IPS DF 6.9 (cell line): Measurements from ENCODE around the gene RNPEPL1.

Experiments used
- DNase-seq: peaks from one replicate; pipeline ENCODE4 v3.0.0-alpha.2; 2013; ENCODE audit warnings: low read depth, low spot score
- H3K27ac ChIP-seq: one replicate; pipeline ENCODE4 v1.5.1; 2013; ENCODE audit warnings: low read length, control low read depth
- H3K27me3 ChIP-seq: 2 replicates; pipeline ENCODE4 v1.6.1; 2013; ENCODE audit warnings: mild to moderate bottlenecking, low read length; ENCODE audit not compliant: control insufficient read depth, insufficient read depth
- H3K36me3 ChIP-seq: 2 replicates; pipeline ENCODE4 v1.6.1; 2013; ENCODE audit warnings: low read length; ENCODE audit not compliant: control insufficient read depth, insufficient read depth
- H3K4me1 ChIP-seq: 2 replicates; pipeline ENCODE4 v1.6.1; 2013; ENCODE audit warnings: low read length; ENCODE audit not compliant: control insufficient read depth, insufficient read depth
- H3K4me3 ChIP-seq: 2 replicates; pipeline ENCODE4 v1.5.1; 2013; ENCODE audit warnings: mild to moderate bottlenecking, low read length
- H3K9me3 ChIP-seq: 2 replicates; pipeline ENCODE4 v1.6.1; 2013; ENCODE audit warnings: low read length, inconsistent platforms; ENCODE audit not compliant: control insufficient read depth, insufficient read depth
- WGBS: extraction: QIAGEN DNeasy Blood & Tissue Kit; methylation state at CpG from one replicate; pipeline ENCODE4 v1.1.7; 2013; ENCODE audit warnings: mixed read lengths, missing lambda C conversion rate; ENCODE audit not compliant: insufficient read length, insufficient coverage; 5-methylcytosine and 5-hydroxymethylcytosine counted together

The RNPEPL1 gene

DNA sequence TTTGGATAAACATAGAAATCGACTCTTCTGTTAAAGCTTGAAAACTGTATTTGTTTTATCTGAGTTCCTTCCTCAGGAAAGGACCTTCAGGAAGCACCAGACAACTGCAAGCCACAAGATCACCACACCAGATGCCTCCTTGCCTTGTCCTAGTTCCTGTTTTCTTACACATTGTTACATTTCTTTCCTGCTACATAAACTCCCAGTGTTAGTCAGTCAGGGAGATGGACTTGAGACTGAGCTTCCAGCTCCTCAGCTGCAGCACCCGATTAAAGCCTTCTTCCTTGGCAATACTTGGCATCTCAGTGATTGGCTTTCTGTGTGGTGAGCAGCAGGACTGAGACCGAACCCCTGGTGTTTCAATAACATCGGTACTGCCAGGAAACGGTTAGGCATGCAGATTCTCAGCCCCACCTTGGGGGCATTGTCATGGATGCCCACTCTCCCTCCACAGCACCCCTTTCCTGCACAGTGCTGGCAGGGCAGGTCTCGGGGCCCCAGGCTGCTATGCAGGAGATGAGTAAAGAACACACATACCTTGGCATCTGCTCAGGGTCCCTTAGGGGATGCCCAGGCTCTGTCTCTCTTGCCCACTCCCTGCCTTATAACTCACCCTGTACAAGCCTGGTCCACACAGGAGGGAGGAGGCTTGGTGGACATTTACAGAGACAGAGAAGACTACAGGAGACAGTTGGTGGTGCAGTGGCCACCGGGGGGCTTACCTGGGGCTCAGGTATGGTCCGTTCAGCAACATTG, 43.1 kb upstream of the RNPEPL1 start:
- Histone ChIP-seq H3K9me3 (peaks cover 8% of the 10 kb centered on the region), H3K27me3 (no peaks in the 10 kb centered on the region; the same call in 1 of the 2 replicates), H3K36me3 (peaks cover 5% of the 10 kb centered on the region; the same call in 1 of the 2 replicates), H3K4me3 (no peak overlapping the region), H3K4me1 (peaks cover 5% of the 10 kb centered on the region), H3K27ac (no peak overlapping the region)
- DNase-seq: no peak
- WGBS: no CpG with 5 or more reads among the region's 8 CpGs

- H3K4me1 ChIP-seq: no peaks in the 10 kb centered on the region
- DNase-seq: no peak
- no peak overlapping the region for H3K4me3 ChIP-seq
- peaks cover 5% of the 10 kb centered on the region; the same call in 1 of the 2 replicates for H3K36me3 ChIP-seq
- no CpG with 5 or more reads among the region's 6 CpGs for WGBS
- peaks cover 8% of the 10 kb centered on the region for H3K9me3 ChIP-seq
- no peak overlapping the region for H3K27ac ChIP-seq
- H3K27me3 ChIP-seq: no peaks in the 10 kb centered on the region
These were observed 42.5 kb upstream of the RNPEPL1 start for GRCh38 chr2:240525802-240526201.

DNA sequence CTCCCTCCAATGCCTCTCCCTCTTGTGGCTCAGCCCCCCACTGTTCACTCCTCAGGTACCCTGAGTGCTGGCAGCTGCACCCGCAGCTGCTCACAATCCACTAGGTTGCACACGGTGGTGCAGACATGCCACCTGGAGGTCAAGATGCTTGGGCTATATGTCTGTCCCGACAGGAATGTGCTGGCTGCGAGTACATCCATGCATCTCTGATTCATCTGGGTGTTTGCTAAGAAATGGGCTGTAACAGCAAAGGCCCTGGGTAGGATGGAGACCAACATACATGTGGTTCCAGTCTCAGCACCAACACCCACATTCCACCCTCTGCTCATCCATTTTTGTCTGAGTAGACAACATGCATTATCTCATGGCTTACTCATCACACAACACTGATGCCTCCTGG, 41.8 kb upstream of the RNPEPL1 start:
- Histone ChIP-seq H3K27ac (no peak overlapping the region), H3K27me3 (no peaks in the 10 kb centered on the region), H3K36me3 (peaks cover 5% of the 10 kb centered on the region; the same call in 1 of the 2 replicates), H3K4me1 (no peaks in the 10 kb centered on the region), H3K4me3 (no peak overlapping the region), H3K9me3 (peaks cover 8% of the 10 kb centered on the region)
- WGBS: no CpG with 5 or more reads among the region's 4 CpGs
- no peak for DNase-seq

DNA sequence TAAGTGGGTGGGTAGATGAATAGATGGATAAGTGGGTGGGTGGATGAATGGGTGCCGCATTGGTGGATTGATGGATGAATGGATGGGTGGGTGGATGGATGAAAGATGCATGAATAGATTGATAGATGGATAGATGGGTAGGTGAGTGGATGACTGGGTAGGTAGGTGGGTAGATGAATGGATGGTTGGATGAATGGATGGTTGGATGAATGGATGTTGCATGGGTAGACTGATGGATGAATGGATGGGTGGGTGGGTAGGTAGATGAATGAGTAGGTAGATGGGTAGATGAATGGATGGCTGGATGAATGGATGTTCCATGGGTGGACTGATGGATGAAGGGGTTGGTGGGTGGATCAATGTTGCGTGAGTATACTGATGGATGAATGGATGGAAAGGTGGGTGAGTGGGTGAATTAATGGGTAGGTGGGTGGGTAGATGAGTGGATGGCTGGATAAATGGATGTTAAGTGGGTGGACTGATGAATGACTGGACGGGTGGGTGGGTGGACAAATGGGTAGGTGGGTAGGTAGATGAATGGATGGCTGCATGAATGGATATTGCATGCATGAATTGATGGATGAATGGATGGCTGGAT, 41.0 kb upstream of the RNPEPL1 start:
- no peaks in the 10 kb centered on the region for H3K27me3 ChIP-seq
- no peak for DNase-seq
- WGBS: no CpG with 5 or more reads among the region's 3 CpGs
- no peaks in the 10 kb centered on the region for H3K4me1 ChIP-seq
- H3K36me3 ChIP-seq: peaks cover 5% of the 10 kb centered on the region; the same call in 1 of the 2 replicates
- no peak overlapping the region for H3K4me3 ChIP-seq
- H3K9me3 ChIP-seq: peaks cover 8% of the 10 kb centered on the region
- H3K27ac ChIP-seq: no peak overlapping the region

DNA sequence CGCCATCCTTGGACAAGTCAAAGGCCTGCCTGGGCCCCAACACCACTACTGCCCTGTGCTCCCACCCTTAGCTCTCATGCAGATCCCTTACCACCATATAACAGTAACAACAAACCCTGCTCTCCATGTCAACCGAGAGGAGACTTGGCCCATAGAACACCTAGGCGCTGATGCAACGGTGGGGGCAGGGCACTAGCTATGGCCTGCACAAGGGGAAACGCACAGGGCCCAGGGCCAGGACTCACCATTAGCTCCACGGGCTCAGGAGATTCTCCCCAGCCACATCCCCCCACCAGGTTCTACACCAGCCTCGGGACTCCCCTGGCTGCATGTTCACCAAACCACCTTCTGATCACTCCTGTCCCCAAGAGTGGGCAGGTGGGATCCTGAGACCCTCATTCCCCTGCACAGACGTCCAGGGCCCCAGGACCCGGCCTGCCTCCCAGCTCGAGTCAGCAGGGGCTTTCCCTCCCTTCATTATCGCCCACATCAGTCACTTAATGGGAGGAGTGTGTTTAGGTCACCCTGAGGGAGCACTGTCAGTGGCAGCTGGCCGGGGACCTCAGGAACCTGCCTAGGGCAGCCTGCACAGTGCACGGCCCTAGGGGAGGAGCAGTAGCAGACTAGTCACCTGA, 39.8 kb upstream of the RNPEPL1 start:
- no peaks in the 10 kb centered on the region for H3K4me1 ChIP-seq
- WGBS: no CpG with 5 or more reads among the region's 13 CpGs
- no peaks in the 10 kb centered on the region for H3K27me3 ChIP-seq
- no peak for DNase-seq
- H3K36me3 ChIP-seq: peaks cover 5% of the 10 kb centered on the region; the same call in 1 of the 2 replicates
- no peak overlapping the region for H3K4me3 ChIP-seq
- no peak overlapping the region for H3K27ac ChIP-seq
- peaks cover 8% of the 10 kb centered on the region for H3K9me3 ChIP-seq

- Histone ChIP-seq H3K27me3 (no peaks in the 10 kb centered on the region), H3K4me1 (no peaks in the 10 kb centered on the region), H3K36me3 (peaks cover 2% of the 10 kb centered on the region; the same call in 1 of the 2 replicates), H3K4me3 (no peak overlapping the region), H3K27ac (no peak overlapping the region), H3K9me3 (peaks cover 8% of the 10 kb centered on the region)
- no CpG with 5 or more reads among the region's 16 CpGs for WGBS
- no peak for DNase-seq
These were observed 38.8 kb upstream of the RNPEPL1 start for GRCh38 chr2:240529344-240529999.

GRCh38 chr2:240530181-240530580, 38.1 kb upstream of the RNPEPL1 start:
- H3K4me1 ChIP-seq: no peaks in the 10 kb centered on the region
- no peak overlapping the region for H3K4me3 ChIP-seq
- WGBS: no CpG with 5 or more reads among the region's 7 CpGs
- H3K9me3 ChIP-seq: peaks cover 8% of the 10 kb centered on the region
- H3K27me3 ChIP-seq: no peaks in the 10 kb centered on the region
- peaks cover 2% of the 10 kb centered on the region; the same call in 1 of the 2 replicates for H3K36me3 ChIP-seq
- DNase-seq: no peak
- no peak overlapping the region for H3K27ac ChIP-seq

GRCh38 chr2:240531038-240531437, 37.2 kb upstream of the RNPEPL1 start:
- no peaks in the 10 kb centered on the region for H3K27me3 ChIP-seq
- no peak for DNase-seq
- no peaks in the 10 kb centered on the region for H3K4me1 ChIP-seq
- H3K27ac ChIP-seq: no peak overlapping the region
- no CpG with 5 or more reads among the region's 5 CpGs for WGBS
- peaks cover 2% of the 10 kb centered on the region for H3K9me3 ChIP-seq
- H3K36me3 ChIP-seq: no peaks in the 10 kb centered on the region; the same call in 1 of the 2 replicates
- no peak overlapping the region for H3K4me3 ChIP-seq

- WGBS: no CpG with 5 or more reads among the region's 1 CpG
- Histone ChIP-seq H3K36me3 (no peaks in the 10 kb centered on the region; the same call in 1 of the 2 replicates), H3K9me3 (no peaks in the 10 kb centered on the region), H3K27me3 (no peaks in the 10 kb centered on the region), H3K27ac (no peak overlapping the region), H3K4me1 (no peaks in the 10 kb centered on the region), H3K4me3 (no peak overlapping the region)
- DNase-seq: no peak
These were observed 36.1 kb upstream of the RNPEPL1 start for GRCh38 chr2:240532031-240532775.
